Measurements from ENCODE around the gene SYT8. TPM values are rescaled to one million over a fixed set of nuclear protein-coding genes. Genes with fewer than 3 reads are reported as not detected.

SYT8 gene
- total RNA-seq, 1 experiment from 2014 or later, result 1.0 TPM

DNA sequence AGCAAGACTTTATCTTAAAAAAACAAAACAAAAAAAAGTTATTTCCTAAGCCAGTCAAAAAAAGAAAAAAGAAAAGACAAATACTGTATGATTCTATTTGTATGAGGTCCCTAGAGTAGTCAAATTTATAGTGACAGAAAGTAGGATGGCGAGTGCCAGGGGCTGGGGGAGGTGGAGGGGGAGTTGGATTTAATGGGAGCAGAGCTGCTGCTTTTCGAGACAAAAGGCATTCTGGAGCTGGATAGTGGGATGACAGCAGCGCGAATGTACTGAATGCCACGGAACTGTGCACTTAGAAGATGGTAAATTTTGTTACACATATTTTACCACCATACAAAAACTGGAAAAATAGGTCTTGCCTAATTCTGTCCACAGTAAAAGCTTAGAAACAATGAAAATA is 17.8 kb upstream of the SYT8 start:
- no peaks in the 10 kb centered on the region for H3K27me3 ChIP-seq (ENCODE audit: insufficient read depth, low read length)
- BruUV-seq (replicated peaks), result no TSS peak
- no peak for DNase-seq (ENCODE audit: low read depth, low spot score)
- peaks cover 4 to 6% of the 10 kb centered on the region in 2 experiments; a peak in 2 of 4 replicates for H3K9me3 ChIP-seq (ENCODE audit: control insufficient read depth in 1 of 2, insufficient read depth in 1 of 2, low read depth in 1 of 2, low read length in 2 of 2)
- no peak overlapping the region for H2AFZ ChIP-seq (ENCODE audit: low read depth, low read length, poor library complexity, severe bottlenecking)
- TF ChIP-seq, protein P1, sequence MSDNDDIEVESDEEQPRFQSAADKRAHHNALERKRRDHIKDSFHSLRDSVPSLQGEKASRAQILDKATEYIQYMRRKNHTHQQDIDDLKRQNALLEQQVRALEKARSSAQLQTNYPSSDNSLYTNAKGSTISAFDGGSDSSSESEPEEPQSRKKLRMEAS (IDR thresholded peaks at IDR 0.05), result no peak
- TF ChIP-seq, protein P2, sequence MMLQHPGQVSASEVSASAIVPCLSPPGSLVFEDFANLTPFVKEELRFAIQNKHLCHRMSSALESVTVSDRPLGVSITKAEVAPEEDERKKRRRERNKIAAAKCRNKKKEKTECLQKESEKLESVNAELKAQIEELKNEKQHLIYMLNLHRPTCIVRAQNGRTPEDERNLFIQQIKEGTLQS (IDR thresholded peaks at IDR 0.05), result no peak
- TF ChIP-seq FOSL1 (IDR thresholded peaks at IDR 0.05; ENCODE audit: low read depth), result no peak
- TF ChIP-seq POLR2AphosphoS5 (IDR thresholded peaks at IDR 0.05; ENCODE audit: low read depth, low read length), result no peak
- no peak for TF ChIP-seq ELF1 (IDR thresholded peaks at IDR 0.05; ENCODE audit: borderline replicate concordance, low read depth)
- TF ChIP-seq, protein P3, sequence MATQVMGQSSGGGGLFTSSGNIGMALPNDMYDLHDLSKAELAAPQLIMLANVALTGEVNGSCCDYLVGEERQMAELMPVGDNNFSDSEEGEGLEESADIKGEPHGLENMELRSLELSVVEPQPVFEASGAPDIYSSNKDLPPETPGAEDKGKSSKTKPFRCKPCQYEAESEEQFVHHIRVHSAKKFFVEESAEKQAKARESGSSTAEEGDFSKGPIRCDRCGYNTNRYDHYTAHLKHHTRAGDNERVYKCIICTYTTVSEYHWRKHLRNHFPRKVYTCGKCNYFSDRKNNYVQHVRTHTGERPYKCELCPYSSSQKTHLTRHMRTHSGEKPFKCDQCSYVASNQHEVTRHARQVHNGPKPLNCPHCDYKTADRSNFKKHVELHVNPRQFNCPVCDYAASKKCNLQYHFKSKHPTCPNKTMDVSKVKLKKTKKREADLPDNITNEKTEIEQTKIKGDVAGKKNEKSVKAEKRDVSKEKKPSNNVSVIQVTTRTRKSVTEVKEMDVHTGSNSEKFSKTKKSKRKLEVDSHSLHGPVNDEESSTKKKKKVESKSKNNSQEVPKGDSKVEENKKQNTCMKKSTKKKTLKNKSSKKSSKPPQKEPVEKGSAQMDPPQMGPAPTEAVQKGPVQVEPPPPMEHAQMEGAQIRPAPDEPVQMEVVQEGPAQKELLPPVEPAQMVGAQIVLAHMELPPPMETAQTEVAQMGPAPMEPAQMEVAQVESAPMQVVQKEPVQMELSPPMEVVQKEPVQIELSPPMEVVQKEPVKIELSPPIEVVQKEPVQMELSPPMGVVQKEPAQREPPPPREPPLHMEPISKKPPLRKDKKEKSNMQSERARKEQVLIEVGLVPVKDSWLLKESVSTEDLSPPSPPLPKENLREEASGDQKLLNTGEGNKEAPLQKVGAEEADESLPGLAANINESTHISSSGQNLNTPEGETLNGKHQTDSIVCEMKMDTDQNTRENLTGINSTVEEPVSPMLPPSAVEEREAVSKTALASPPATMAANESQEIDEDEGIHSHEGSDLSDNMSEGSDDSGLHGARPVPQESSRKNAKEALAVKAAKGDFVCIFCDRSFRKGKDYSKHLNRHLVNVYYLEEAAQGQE (IDR thresholded peaks at IDR 0.05; ENCODE audit: low read depth), result no peak
- no peak for TF ChIP-seq JUND (IDR thresholded peaks at IDR 0.05)
- TF ChIP-seq SIN3A (IDR thresholded peaks at IDR 0.05; ENCODE audit: low read depth), result no peak
- no peak for TF ChIP-seq RAD21 (IDR thresholded peaks at IDR 0.05; ENCODE audit: low read depth)
- TF ChIP-seq EZH2phosphoT487 (IDR thresholded peaks at IDR 0.05; ENCODE audit: borderline replicate concordance), result no peak
- no peak for TF ChIP-seq CEBPB (IDR thresholded peaks at IDR 0.05; ENCODE audit: low read depth)
- TF ChIP-seq POLR2A (IDR thresholded peaks at IDR 0.05; ENCODE audit: borderline replicate concordance, extremely low read depth, insufficient read depth, insufficient read length), result no peak
- no peak for TF ChIP-seq SRF (IDR thresholded peaks at IDR 0.05; ENCODE audit: low read depth)
- no peak for TF ChIP-seq ZNF274 (IDR thresholded peaks at IDR 0.05; ENCODE audit: low read depth, low read length)
- no peak for TF ChIP-seq EZH2 (IDR thresholded peaks at IDR 0.05)
- ChIA-PET CTCF (no interaction called here), RAD21 (ENCODE audit: low non-redundant PET in 1 of 2, low total read pairs in 2 of 2, uncharacterized antibody in 2 of 2, unreplicated experiment in 2 of 2) (no interaction called here), POLR2A (no interaction called here)
- H3K4me3 ChIP-seq (replicated peaks in 1 of 2; ENCODE audit: low read depth in 1 of 2, low read length in 2 of 2), result no peak overlapping the region
- H4K20me1 ChIP-seq (ENCODE audit: insufficient read depth), result no peaks in the 10 kb centered on the region
- no peak overlapping the region for H3K27ac ChIP-seq (ENCODE audit: low read depth, low read length)
- no peaks in the 10 kb centered on the region for H3K9me2 ChIP-seq (ENCODE audit: insufficient read depth)
- intact Hi-C loops (cut with micrococcal nuclease), result no loop called here
- H3K36me3 ChIP-seq (ENCODE audit: control insufficient read depth in 1 of 2, insufficient read depth in 2 of 2, low read length in 2 of 2), result no peaks in the 10 kb centered on the region
- no peak overlapping the region for H3K9ac ChIP-seq (ENCODE audit: low read length)
- ATAC-seq, result no peak
- no peak overlapping the region for H3K4me2 ChIP-seq (ENCODE audit: low read length)
- no peaks in the 10 kb centered on the region for H3K4me1 ChIP-seq (ENCODE audit: control insufficient read depth in 1 of 2, insufficient read depth in 2 of 2, low read length in 2 of 2)
- no peaks in the 10 kb centered on the region for H3K79me2 ChIP-seq (ENCODE audit: insufficient read depth, low read length)
